Panc1 (cell line): ENCODE measurements around the gene WDR20. TPM values are rescaled to one million over a fixed set of nuclear protein-coding genes. Genes with fewer than 3 reads are reported as not detected.
"Not testable (repeated sequence)": the region's sequence is repeated elsewhere in the genome, so short reads cannot be mapped to it uniquely, and the experiment has no call there.

Source experiments
- ATAC-seq: fragments of 200-7000 bp; cut with Tn5 transposase; 2 replicates; pipeline ENCODE4 v1.9.1; 2020; ENCODE audit warnings: mild to moderate bottlenecking, moderate library complexity
- BruUV-seq: library from RNA; stranded (reverse); fragments of 400-500 nt; replicated peaks from 2 replicates; lab custom pipeline; 2021; lab: Mats Ljungman, UMichigan
- CTCF ChIA-PET: fragments of 300-600 bp; sonication (Branson Sonifier 250); formaldehyde crosslinking; loops from one replicate; lab custom pipeline; 2022; ENCODE audit warnings: antibody characterized with exemption; lab: Charles Lee
- POLR2A ChIA-PET: fragments of 300-600 bp; sonication (Branson Sonifier 250); formaldehyde crosslinking; loops from one replicate; lab custom pipeline; 2022; ENCODE audit warnings: antibody characterized with exemption; lab: Charles Lee
- DNase-seq: peaks from one replicate; pipeline ENCODE4 v3.0.0-alpha.2; 2010; ENCODE audit warnings: low read depth, low spot score
- H3K27ac ChIP-seq: 2 replicates; pipeline ENCODE4 v1.5.1; 2011; ENCODE audit warnings: mild to moderate bottlenecking, low read length, inconsistent platforms
- H3K27me3 ChIP-seq: fragments of 200-500 bp; sonication (Bioruptor generic); 2 replicates; pipeline ENCODE4 v1.6.0; 2014; ENCODE audit warnings: low read length, inconsistent platforms; ENCODE audit not compliant: control insufficient read depth, insufficient read depth
- H3K36me3 ChIP-seq: fragments of 200-500 bp; sonication (Bioruptor generic); 2 replicates; pipeline ENCODE4 v1.5.1; 2014; ENCODE audit warnings: inconsistent platforms, mild to moderate bottlenecking, low read length, moderate library complexity; ENCODE audit not compliant: control insufficient read depth, insufficient read depth
- H3K4me1 ChIP-seq: 2 replicates; pipeline ENCODE4 v1.5.1; 2011; ENCODE audit warnings: inconsistent platforms, mild to moderate bottlenecking, low read length, moderate library complexity; ENCODE audit not compliant: control insufficient read depth, insufficient read depth
- H3K4me3 ChIP-seq, 2 experiments: 2 replicates each; pipeline ENCODE4 v1.5.1; 2011 to 2012; ENCODE audit warnings: low read depth in 2 of 2, low read length in 2 of 2, mild to moderate bottlenecking in 2 of 2, inconsistent platforms in 1 of 2, moderate library complexity in 1 of 2
- H3K9me3 ChIP-seq: fragments of 200-500 bp; sonication (Bioruptor generic); 2 replicates; pipeline ENCODE4 v1.5.1; 2014; ENCODE audit warnings: low read depth, mild to moderate bottlenecking, inconsistent platforms, low read length, moderate library complexity; ENCODE audit not compliant: control insufficient read depth, insufficient read depth
- POLR2AphosphoS5 ChIP-seq: IDR thresholded peaks from 2 replicates; pipeline ENCODE4 v1.6.1; 2012; ENCODE audit warnings: mild to moderate bottlenecking, low read depth, low read length, moderate library complexity
- SIN3A ChIP-seq: IDR thresholded peaks from 2 replicates; pipeline ENCODE4 v1.6.1; 2012; ENCODE audit warnings: low read depth, mild to moderate bottlenecking, low read length, moderate library complexity, borderline replicate concordance; ENCODE audit not compliant: insufficient read depth
- TCF7L2 ChIP-seq: IDR thresholded peaks from 2 replicates; pipeline ENCODE4 v1.6.1; 2011; ENCODE audit warnings: mild to moderate bottlenecking, low read depth, low read length, inconsistent platforms
- in situ Hi-C: cut with HindIII; loops from 2 replicates; pipeline ENCODE4 v1.10.0; 2016; ENCODE audit warnings: low sequenced_read_pairs, low pct_unique_long_range_greater_than_20kb
- intact Hi-C: fragments of 100-400 bp; cut with micrococcal nuclease; formaldehyde crosslinking; loops from one replicate; pipeline ENCODE4 v1.10.0; 2022; ENCODE audit not compliant: unreplicated experiment
- total RNA-seq: library from RNA; stranded (reverse); gene quantifications from one replicate; pipeline ENCODE4 v1.2.1, GENCODE V29; 2021; ENCODE audit not compliant: unreplicated experiment
- TF ChIP-seq, protein P1 (sequence below), 2 experiments: IDR thresholded peaks; 2 replicates each; pipeline ENCODE4 v1.6.1; 2011 to 2012; ENCODE audit warnings: low read depth in 2 of 2, control low read depth in 1 of 2, low read length in 1 of 2, mild to moderate bottlenecking in 1 of 2, moderate library complexity in 1 of 2; ENCODE audit not compliant: insufficient read depth in 1 of 2
- TF ChIP-seq, protein P2 (sequence below): fragments of 450-650 bp; IDR thresholded peaks from 2 replicates; pipeline ENCODE4 v1.5.1; 2017; ENCODE audit warnings: mild to moderate bottlenecking

The WDR20 gene
- total RNA-seq, 1 experiment from 2014 or later = 20.2 TPM

DNA sequence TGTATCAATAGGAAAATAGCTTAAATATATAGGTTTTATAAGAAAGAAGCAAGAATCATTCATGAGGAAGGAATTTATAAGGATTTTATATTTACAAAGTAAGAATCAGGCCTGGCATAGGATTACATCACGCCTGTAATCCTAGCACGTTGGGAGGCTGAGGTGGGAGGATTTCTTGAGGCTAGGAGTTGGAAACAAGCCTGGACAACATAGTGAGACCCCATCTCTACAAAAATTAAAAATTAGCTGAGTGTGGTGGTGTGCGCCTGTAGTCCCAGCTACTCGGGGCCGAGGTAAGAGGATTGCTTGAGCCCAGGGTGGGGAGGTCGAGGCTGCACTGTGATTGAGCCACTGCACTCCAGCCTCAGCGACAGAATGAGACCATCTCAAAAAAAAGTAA, 10.4 kb downstream of the WDR20 start:
- TF ChIP-seq TCF7L2 (no peak), POLR2AphosphoS5 (no peak), SIN3A (no peak)
- TF ChIP-seq, protein P1, sequence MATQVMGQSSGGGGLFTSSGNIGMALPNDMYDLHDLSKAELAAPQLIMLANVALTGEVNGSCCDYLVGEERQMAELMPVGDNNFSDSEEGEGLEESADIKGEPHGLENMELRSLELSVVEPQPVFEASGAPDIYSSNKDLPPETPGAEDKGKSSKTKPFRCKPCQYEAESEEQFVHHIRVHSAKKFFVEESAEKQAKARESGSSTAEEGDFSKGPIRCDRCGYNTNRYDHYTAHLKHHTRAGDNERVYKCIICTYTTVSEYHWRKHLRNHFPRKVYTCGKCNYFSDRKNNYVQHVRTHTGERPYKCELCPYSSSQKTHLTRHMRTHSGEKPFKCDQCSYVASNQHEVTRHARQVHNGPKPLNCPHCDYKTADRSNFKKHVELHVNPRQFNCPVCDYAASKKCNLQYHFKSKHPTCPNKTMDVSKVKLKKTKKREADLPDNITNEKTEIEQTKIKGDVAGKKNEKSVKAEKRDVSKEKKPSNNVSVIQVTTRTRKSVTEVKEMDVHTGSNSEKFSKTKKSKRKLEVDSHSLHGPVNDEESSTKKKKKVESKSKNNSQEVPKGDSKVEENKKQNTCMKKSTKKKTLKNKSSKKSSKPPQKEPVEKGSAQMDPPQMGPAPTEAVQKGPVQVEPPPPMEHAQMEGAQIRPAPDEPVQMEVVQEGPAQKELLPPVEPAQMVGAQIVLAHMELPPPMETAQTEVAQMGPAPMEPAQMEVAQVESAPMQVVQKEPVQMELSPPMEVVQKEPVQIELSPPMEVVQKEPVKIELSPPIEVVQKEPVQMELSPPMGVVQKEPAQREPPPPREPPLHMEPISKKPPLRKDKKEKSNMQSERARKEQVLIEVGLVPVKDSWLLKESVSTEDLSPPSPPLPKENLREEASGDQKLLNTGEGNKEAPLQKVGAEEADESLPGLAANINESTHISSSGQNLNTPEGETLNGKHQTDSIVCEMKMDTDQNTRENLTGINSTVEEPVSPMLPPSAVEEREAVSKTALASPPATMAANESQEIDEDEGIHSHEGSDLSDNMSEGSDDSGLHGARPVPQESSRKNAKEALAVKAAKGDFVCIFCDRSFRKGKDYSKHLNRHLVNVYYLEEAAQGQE (IDR thresholded peaks at IDR 0.05; ENCODE audit: insufficient read depth in 1 of 2, low read depth in 2 of 2, low read length in 1 of 2) = no peak
- TF ChIP-seq, protein P2, sequence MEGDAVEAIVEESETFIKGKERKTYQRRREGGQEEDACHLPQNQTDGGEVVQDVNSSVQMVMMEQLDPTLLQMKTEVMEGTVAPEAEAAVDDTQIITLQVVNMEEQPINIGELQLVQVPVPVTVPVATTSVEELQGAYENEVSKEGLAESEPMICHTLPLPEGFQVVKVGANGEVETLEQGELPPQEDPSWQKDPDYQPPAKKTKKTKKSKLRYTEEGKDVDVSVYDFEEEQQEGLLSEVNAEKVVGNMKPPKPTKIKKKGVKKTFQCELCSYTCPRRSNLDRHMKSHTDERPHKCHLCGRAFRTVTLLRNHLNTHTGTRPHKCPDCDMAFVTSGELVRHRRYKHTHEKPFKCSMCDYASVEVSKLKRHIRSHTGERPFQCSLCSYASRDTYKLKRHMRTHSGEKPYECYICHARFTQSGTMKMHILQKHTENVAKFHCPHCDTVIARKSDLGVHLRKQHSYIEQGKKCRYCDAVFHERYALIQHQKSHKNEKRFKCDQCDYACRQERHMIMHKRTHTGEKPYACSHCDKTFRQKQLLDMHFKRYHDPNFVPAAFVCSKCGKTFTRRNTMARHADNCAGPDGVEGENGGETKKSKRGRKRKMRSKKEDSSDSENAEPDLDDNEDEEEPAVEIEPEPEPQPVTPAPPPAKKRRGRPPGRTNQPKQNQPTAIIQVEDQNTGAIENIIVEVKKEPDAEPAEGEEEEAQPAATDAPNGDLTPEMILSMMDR = no peak
- in situ Hi-C loops = no loop called here
- DNase-seq (no peak), ATAC-seq (no peak)
- ChIA-PET CTCF (no interaction called here), POLR2A (no interaction called here)
- no TSS peak for BruUV-seq
- no peaks in the 10 kb centered on the region for H3K4me1 ChIP-seq
- no peaks in the 10 kb centered on the region for H3K36me3 ChIP-seq
- H3K27ac ChIP-seq = no peak overlapping the region
- no peak overlapping the region for H3K4me3 ChIP-seq
- H3K9me3 ChIP-seq = no peaks in the 10 kb centered on the region
- intact Hi-C loops = no loop called here
- H3K27me3 ChIP-seq = no peaks in the 10 kb centered on the region

DNA sequence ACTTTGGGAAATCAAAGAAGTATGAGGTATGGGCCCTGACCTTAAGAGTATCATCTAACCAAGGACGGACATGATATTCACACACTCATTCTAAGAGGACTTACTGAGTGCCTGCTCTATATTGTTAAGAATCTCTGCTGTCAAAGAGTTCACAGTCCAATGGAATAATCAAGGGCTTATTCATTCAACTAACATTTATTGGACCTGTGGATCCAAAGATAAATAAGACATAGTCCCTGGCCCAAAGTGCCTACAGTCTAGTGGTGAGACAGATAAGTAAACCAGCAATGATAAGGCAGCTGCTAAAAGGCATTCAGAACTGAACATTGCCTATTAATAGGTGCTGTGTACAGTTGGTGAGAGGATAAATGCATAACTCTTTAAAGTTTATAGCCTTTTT, 11.0 kb downstream of the WDR20 start:
- in situ Hi-C loops (no loop called here), intact Hi-C loops (no loop called here)
- ChIA-PET POLR2A (interaction anchor here (0.7 kb wide), 1 partner anchor 21 kb away, joined by 3 read pairs; no protein-coding TSS in a partner anchor), CTCF (no interaction called here)
- Histone ChIP-seq H3K27ac (no peak overlapping the region), H3K27me3 (no peaks in the 10 kb centered on the region), H3K4me3 (no peak overlapping the region), H3K9me3 (no peaks in the 10 kb centered on the region), H3K36me3 (no peaks in the 10 kb centered on the region), H3K4me1 (no peaks in the 10 kb centered on the region)
- BruUV-seq = TSS peak; percentile 37
- TF ChIP-seq TCF7L2 (no peak), SIN3A (no peak), POLR2AphosphoS5 (no peak)
- TF ChIP-seq, protein P1 (IDR thresholded peaks at IDR 0.05; ENCODE audit: insufficient read depth in 1 of 2, low read depth in 2 of 2, low read length in 1 of 2) = no peak
- TF ChIP-seq, protein P2 = no peak
- DNase-seq (no peak), ATAC-seq (no peak)

- H3K4me1 ChIP-seq, DNase-seq, H3K36me3 ChIP-seq, in situ Hi-C loops, CTCF ChIA-PET, H3K27me3 ChIP-seq, H3K27ac ChIP-seq, intact Hi-C loops, ATAC-seq, BruUV-seq, H3K9me3 ChIP-seq, H3K4me3 ChIP-seq: not testable (repeated sequence)
- POLR2A ChIA-PET = interaction anchor here (0.7 kb wide), 1 partner anchor 20 kb away, joined by 3 read pairs; no protein-coding TSS in a partner anchor
Observed at GRCh38 chr14:102151411-102151810, 11.7 kb downstream of the WDR20 start.
